ENCODE measurements around the gene ANKRA2.

The ANKRA2 gene, protein sequence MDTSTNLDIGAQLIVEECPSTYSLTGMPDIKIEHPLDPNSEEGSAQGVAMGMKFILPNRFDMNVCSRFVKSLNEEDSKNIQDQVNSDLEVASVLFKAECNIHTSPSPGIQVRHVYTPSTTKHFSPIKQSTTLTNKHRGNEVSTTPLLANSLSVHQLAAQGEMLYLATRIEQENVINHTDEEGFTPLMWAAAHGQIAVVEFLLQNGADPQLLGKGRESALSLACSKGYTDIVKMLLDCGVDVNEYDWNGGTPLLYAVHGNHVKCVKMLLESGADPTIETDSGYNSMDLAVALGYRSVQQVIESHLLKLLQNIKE

DNA sequence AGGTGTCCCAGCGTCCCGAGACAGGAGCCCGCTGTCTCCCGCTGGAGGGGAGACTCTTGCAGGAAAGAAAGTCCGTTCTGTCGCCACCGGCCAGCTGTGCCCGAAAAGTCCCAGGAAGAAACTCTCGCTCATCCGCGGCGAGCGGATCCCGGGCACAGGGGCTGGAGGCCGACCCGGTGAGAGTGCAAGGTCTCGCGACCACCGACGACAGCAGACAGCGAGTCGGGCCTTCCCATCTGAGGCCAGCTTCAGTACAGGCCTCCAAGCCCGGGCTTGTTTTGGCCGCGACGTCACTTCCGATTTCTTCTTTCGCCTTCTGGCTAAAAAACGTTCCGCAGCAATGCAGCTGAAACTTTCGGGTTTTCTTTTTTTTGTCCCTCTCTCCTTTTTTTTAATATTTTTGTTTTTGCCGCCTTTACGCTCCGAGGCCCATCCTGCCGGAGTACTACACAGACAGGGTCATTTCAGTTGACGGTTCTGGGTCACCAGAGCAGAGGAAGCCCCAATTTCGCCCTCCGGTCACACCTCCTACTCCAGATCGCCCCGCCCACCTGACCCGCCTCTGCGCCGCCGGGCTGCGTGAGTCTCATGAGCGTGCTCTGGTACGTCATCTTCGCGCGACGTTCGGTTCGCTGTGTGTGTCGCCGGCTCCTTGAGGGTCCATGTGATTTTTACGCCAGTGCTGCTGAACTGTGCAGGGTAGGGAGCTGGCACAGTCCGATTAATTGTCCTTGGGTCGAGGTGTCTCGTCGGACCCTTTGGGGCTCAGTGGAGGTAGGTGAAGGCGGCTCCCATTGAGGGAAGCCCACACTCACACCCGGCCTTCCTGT, at the start of gene ANKRA2, which contains the start of gene UTP15:
TSS of gene ANKRA2 (minus strand) at position 501 of the 830 bp plus-strand sequence. CDS start 2,758 bp downstream, outside the sequence.
TSS of gene UTP15 (plus strand) at position 605 of the 830 bp plus-strand sequence. CDS start 1,602 bp downstream, outside the sequence.
- DNase-seq (ENCODE audit: low read depth): peak; percentile 96

DNA sequence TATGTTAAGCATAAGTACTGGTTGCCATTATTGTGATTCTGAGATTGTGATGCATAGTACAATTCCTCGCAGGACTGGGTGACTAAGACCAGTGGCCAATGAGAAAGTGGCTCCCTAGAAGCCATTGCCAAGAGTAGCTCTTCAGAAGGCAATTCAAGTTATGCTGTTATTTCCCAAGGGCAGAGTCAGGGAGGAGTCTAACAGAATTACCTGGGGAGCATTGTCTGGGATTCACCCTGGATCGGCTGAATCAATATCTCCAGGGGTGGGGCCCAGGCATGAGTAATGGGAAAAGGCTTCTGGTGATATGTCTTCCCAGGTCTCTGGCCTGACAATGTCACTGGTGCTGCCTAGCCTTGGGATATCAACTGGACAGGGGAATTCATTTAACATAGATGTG, 49.6 kb upstream of the ANKRA2 start:
- DNase-seq (ENCODE audit: low read depth): no peak

GRCh38 chr5:73612799-73613198, 47.4 kb upstream of the ANKRA2 start:
- no peak for DNase-seq (ENCODE audit: low read depth)

- DNase-seq (ENCODE audit: low read depth): no peak
These were observed 41.8 kb upstream of the ANKRA2 start for GRCh38 chr5:73607228-73607627.

GRCh38 chr5:73606206-73606753, 40.8 kb upstream of the ANKRA2 start:
- DNase-seq (ENCODE audit: low read depth): no peak

DNA sequence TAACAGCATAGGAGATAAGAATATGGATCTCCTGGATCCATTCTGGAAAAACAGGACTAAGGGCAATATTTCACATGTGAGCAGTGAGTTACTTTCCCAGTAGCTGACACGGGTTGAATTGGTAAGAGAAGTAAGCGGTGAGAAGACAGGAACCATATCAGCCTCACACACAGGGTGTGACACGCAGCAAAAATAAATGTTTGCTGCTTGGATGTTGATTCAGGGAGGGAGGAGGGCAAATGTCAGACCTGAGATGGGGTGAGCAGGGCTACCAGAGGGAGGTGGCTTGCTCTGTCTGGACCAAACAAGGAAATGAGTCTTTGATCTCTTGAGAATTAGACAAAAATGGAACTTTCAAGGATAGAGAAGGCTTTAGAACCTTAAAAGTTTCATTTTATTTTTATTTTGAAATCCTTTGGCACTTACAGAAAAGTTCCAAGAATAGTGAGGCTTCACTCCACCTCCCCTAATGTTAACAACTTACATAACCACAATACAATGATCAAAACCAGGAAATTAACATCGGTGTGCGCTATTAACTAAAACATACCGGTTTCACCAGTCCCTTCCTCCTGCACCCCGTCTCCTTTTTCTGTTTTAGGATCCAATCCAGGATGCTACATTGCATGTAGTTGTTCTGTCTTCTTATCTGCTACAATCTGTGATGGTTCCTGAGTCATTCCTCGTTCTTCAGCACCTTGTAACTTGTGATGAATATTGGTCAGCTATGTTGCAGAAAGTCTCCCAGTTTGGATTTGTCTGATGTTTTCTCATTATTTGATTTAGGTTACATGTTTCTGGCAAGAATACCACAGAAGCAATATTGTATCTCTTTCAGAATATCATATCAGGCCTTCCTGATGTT, 40.0 kb upstream of the ANKRA2 start:
- no peak for DNase-seq (ENCODE audit: low read depth)

- DNase-seq (ENCODE audit: low read depth): no peak
These were observed 38.6 kb upstream of the ANKRA2 start for GRCh38 chr5:73603998-73604397.

GRCh38 chr5:73599380-73599779, 33.9 kb upstream of the ANKRA2 start:
- DNase-seq (ENCODE audit: low read depth): no peak

DNA sequence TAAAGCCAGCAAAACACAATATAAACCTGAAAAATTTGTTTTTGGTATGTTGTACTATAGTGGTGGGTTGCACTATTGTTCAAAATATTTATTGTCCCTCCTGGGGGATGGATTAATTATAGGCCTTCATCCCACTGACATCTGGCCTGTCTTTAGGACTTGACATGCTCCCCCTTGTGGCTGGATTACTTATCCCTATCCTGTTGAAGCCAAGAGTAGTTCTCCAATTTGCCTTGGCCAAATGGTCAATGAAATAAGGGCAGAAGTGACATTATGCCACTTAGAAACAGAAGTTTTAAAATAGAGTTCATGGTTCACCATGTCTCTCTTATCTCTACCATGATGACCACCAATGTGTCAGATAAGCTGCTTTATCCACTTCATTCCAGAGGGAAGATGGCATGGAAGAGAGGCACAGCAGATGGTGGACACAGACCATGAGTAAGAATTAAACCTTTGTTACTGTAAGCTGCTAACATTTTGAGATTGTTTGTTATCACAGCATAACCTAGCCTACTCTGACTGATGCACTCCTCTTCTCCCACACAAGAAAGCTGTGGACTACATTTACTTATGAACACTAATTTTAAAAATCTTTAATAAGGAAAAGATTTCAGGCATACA, 31.4 kb upstream of the ANKRA2 start:
- no peak for DNase-seq (ENCODE audit: low read depth)

- DNase-seq (ENCODE audit: low read depth): no peak
These were observed 27.1 kb upstream of the ANKRA2 start for GRCh38 chr5:73592551-73592950.

GRCh38 chr5:73591698-73592501, 26.5 kb upstream of the ANKRA2 start:
- no peak for DNase-seq (ENCODE audit: low read depth)

DNA sequence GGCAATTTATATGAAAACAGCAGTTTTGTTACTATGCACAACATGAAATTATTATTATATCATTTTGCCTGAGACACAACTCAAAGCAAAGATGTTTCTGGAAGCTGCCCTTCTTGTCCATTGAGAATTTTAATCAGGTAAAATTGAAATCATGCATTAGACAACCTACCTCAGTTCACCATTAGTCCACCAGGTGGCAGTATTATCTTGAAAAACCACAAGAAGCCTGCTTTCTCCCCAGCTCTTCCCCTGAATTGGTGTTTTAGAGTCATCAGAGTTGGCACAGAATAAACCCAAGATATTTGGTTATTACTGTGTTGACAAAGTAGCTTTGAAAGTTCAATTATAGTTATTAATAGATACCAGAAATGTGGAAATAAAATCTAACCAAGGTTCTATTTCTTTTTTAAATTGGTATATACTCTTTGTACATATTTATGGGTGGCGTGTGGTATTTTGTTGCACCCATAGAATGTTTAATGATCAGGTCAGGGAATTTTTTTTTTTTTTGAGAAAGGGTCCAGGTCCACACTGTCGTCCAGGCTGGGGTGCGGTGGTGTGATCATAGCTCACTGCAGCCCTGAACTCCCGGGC, 25.8 kb upstream of the ANKRA2 start:
- no peak for DNase-seq (ENCODE audit: low read depth)

DNA sequence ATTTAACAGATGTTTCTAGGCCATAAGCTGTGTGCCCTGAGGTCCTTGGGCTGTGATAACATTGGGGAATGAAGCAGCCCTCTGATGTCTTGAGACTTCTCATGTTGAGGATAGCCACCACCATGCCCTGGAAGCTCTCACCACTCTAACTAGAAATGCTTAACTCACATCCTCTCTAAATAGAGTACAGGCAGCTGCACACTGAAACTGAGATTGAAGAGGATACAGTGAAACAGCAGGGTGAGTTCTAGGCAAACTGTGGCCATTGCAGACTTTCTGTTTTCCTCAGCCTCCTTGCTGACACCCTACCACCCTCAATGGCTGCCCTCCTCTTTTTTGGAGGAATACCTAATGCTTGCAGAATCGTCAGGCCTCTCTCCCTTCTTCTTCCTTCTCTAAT, 22.5 kb upstream of the ANKRA2 start:
- no peak for DNase-seq (ENCODE audit: low read depth)

DNA sequence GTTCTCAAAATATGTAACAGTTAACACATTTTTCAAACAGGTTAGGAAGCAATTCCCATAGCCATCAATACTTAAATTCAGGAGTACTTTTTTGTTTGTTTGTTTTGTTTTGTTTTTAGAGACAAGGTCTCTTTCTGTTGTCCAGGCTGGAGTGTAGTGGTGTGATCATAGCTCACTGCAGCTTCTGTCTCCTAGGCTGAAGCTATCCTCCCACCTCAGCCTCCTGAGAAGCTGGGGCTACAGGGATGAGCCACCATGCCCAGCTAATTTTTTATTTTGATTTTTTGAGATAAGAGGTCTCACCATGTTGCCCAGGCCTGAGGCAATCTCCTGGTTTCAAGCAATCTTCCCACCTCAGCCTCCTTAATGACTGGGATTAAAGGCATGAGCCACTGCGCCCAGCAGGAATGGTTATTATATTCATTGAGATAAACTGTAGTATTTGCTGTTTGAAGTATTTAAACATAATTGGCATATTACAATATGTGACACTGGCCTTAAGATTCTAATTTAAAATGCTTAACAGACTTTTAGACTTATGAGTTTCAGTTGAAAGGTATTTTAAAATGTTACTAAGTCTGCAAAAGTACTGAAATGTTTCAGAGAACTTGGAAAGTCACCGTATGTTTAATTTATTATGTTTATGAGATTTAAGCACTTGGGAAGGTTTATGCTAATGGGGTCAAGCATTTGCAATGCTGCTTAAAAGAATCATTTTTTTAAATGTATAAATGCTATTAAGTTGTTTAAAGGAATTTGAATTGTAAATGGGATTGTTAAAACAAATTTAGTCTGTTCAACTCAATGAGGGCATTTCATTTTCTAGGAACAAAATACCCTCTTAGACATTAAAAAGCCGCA, 17.1 kb upstream of the ANKRA2 start:
- no peak for DNase-seq (ENCODE audit: low read depth)

GRCh38 chr5:73565969-73566547, 619 bp upstream of the ANKRA2 start:
- no peak for DNase-seq (ENCODE audit: low read depth)

- DNase-seq (ENCODE audit: low read depth): no peak
These were observed 764 bp downstream of the ANKRA2 start for GRCh38 chr5:73564675-73565074.

- DNase-seq (ENCODE audit: low read depth): no peak
These were observed 1.4 kb downstream of the ANKRA2 start for GRCh38 chr5:73564018-73564417.

DNA sequence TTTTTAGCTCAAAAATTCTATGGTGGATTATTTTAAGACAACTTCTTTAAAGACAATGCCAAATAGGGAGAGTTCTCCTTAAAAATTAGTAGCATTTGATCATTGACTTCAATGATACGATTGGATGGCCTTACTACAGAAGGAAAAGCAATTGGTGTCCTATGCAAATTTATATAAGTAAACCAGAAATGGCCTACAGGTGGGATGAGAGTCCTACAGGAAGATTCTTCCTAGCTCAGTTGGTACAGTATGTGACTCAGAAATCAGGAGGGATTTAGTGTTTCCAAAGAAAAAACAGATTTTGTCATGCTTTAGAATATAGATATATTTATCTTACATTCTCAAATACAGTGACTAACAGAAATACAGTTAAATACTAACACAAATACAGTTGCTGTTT, 6.5 kb downstream of the ANKRA2 start:
- no peak for DNase-seq (ENCODE audit: low read depth)

DNA sequence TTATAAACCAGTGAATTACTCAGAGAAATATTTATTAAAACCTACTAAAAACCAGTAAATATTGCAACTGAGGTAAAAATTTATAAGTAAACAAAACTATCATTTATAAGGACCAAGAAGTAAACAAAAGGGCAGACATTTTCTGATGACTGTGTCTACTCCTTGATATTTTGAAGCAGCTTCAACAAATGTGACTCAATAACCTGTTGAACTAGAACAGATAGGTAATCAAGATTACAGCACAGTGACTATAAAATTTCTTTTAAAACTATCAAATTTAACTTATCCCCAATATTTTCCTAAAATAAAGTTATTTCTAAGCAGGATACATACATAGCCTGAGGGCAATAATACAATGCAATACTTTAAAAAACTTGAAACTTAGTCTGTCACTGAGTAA, 12.8 kb downstream of the ANKRA2 start:
- DNase-seq (ENCODE audit: low read depth): no peak

Measured in stimulated activated CD8-positive, alpha-beta memory T cell treated with anti-CD3 and anti-CD28 coated beads, Interleukin-12 subunit alpha, Interleukin-12 subunit beta, amount 100 ng/mL, for 4 hours (primary cell).